ENCODE measurements around the gene PDE1C. TPM values are rescaled to one million over a fixed set of nuclear protein-coding genes. Genes with fewer than 3 reads are reported as not detected.

The PDE1C gene
- total RNA-seq, 1 experiment from 2014 or later: 19.1 TPM

DNA sequence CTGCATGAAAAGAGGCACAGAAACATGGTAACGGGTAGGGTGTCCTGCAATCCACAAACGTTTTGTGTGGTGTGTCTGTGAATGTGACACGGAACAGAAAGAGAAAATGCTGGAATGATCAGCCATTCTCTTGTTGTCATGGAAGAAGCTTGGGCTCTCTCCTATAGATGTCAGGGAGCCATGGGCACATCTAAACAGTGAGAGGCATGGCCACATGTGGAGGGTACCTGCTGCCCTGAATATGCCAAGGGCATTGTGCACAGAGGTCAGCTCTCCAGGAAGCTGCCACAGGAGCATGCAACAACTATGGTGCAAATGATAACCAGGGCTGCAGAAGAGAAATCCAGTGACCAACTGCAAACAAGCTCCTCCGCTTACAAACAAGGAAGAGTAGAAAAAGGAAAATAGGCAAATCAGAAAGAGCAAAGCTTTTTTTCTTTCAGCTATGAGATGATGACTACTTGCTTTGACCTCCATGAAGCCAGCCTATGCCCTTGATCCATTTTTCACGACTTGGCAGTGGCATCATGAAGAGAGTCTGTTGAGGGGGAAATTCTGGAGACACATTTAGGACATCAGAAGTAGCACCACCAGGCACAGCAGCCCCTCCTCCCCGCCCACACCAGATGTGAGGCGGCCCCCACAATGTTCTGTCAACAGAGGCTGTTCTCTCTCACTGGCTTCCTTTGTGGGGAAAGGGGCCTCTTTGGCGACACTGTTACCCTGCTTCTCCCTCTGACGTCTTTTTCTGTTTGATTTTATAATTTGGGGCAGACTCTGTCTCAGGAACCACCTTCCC, 4.8 kb upstream of the PDE1C start:
- DNase-seq (ENCODE audit: low read depth): no peak

DNA sequence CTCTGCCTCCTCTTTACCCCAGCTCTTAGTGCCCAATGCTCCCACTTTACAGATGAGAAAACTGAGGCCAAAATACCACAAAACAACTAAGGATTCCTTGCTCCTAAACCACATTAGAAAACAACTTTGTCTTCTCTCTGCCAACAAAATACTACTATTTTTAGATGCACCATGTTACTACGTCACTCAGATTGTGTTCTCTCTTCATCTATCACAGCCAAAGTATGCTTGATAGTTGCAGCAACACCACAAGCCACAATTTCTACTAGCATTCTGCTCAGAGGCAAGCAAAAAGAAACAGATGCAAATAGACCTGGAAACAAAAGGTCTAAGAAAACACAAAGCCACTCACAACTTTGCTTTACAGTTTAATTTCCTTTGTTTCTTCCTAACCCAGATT, 3.3 kb upstream of the PDE1C start:
- no peak for DNase-seq (ENCODE audit: low read depth)

DNA sequence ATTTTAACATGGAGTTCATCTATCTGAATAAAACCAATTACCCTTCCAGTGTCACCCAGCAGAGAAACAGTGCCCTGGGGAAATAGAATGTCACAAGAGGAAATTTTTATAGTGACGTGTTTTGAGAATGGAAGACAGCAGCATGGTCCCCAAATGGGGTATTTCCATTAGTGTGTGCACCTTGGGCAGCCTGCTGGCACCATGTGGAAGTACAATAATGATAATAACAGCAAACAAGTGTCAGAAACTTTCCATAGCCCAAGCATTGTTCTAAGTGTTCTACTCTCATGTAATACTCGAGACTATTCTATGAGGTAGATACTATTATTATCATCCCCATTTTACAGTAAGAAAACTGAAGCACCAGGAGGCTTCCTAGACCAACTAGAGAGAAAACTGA, 2.2 kb upstream of the PDE1C start:
- peak; percentile 56 for DNase-seq (ENCODE audit: low read depth)

DNA sequence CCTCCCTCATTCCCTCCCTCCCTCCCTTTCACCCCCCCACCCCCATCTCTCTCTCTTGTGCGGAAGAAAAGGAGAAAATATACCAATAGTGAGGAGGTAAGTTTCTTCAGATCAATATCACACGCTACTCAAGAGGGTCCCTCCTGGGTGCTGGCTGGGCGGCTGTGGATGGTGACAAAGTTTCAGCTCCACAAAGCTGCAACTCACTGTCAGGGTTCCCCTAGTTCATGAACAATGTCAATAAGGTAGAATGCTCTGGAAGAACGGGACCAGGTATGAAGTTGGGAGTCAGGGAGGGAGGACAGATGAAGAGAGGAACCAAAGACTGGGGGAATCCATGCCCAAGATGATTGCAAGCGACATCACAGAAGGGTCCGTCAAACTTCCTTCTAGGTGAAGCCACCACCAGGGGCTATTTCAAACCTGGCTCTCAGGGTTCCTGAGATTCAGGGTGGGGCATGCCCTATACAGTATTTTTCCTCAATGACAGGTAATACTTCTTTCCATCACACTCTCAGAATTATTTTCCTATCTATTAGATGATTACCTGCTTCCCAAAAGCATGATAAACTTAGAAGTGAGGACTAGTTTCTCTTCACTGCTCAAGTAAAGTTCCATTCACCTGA, 1.4 kb upstream of the PDE1C start:
- DNase-seq (ENCODE audit: low read depth): no peak

DNA sequence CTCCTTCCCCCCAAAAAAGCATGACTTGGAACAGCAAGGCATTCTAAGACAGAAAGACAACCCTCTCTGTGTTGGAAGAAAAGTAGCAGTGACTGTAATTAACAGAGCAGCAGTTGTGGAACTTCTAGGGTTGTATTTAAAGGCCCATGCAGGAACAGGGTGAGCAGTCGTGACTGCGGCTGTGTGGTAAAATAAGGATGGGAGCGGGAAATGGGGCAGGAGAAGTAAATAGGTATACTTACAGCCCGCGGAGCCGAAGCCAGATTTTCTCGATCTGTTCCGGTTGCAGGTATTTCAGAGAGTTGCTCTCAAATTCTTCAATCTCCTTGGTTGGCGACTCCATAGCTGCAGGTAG, 179 bp downstream of the PDE1C start:
- DNase-seq (ENCODE audit: low read depth): no peak

DNA sequence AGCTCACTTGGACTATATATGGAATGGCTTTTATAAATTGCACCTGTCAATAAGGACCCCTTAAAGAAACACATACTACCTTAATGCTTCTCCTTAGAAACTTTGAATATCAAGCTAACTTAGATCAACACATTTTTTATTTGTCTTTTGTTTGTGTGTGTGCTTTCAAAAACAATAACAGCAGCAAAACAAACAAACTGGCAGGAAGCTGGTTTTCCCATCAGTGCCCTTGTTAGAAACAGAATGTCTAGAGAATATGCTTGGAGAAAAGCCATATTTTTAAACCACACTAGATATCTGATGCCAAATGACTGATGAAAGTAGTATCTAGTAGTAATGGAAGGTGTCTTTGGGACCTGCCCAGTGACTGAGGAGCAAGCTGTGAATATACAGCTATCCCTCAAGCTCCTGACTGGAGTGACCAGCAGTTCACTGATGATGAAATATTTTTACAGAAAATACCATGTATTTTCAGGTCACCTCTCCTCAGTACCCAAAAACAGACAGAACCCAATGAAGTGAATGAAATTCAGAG, 1.0 kb downstream of the PDE1C start:
- peak; percentile 55 for DNase-seq (ENCODE audit: low read depth)

DNA sequence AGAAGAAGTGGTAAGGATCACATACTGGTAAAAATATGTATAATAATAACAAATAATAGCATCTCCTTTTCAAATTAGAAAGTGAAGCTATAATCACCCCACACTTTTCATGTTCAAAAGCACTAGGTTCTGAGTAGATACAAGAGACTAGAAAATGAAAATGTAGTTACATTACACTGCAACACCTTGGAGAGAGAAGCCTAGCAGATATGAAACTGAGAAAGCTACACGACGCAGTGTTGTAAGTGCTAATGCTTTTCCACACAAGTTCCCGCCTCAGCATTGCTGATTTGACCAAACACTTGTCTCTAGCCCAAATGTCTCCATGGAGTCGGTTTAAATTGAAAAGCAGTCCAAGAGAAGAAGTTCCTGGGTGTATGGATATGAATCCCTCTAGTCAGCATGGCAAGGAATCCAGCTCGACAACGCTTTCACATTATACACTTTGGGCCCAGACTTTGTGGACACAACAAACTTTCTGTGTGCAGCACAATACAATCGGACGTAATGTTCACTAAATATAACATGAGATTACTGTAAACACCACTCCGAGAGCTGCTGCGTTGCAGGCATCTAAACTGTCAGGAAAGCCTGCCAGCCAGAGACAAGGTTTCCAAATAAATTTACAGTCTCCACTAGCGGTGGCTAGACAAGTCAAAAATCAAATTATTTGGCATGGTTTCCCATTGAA, 1.7 kb downstream of the PDE1C start:
- DNase-seq (ENCODE audit: low read depth): no peak

DNA sequence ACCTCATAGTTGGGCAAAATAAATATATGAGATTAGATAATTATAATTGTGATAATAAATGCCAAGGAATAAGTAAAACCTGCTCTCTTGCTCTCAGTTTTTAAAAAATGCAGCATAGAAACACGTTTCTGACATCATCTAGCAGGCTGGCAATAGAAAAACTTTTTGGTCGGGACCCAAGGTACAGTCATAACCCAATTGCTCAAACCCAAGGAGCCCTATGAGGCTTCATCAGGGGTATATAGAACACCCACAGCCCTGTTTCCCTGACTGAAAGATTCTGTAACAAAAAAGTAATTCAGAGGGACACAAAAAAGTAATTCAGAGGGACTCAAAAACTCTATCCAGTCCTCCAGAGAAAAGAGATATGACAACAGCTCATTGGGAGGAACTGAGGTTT, 3.8 kb downstream of the PDE1C start:
- DNase-seq (ENCODE audit: low read depth): no peak

DNA sequence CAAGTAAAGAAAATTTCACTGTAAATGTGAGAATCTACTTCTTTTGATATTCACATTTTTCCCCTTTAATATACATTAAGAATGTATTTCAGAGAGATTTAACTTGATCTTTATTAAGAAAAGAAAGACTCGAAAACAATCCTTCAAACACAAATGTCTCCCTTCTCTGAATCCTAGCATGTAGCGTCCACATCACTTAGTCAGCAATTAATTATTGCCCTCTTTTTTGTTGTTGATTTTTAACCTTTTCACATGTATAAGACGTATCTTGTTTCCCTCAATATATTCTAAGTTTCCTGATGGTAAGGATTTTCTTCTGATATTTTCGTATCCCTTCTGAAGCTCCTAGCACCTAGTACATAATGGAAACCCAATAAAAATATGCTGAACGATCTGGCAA, 6.6 kb downstream of the PDE1C start:
- DNase-seq (ENCODE audit: low read depth): no peak

DNA sequence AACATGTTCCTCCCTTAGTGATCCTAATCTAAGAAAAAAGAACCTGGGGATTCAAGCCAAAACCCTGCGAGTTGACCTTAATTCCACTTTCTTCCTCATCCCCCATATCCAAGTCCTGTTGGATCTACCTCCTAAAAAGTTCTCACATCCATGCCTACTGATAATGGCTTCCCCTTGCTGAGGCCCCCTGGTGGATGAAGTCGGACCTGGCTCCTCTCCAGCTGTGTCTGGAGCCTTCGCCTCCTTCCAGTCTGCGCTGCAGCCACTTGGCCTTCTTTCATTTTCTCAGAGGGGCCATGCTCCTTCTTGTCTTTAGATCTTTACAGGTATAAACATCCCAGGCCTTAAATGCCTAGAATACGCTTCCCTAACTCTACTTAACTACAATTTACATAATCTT, 8.1 kb downstream of the PDE1C start:
- DNase-seq (ENCODE audit: low read depth): peak; percentile 72

DNA sequence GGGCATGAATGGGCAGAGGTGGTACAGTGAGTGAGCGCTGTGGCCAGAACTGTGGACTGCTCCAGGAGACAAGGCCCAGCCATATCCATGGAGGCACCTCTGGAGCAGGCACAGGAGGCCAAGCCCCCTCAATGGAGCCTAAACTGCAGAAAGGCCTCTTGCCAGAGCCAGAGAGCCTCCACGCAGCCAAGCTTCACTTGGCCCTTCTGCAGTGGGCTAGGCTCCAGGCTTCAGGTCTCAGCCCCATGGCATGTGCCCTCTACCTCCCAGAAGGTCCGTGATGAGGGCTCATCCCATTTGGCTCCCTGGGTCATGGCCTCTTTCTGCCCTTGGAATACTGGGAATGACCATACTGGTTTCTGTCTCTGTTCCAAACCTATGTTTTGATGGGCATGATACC, 8.9 kb downstream of the PDE1C start:
- DNase-seq (ENCODE audit: low read depth): no peak

DNA sequence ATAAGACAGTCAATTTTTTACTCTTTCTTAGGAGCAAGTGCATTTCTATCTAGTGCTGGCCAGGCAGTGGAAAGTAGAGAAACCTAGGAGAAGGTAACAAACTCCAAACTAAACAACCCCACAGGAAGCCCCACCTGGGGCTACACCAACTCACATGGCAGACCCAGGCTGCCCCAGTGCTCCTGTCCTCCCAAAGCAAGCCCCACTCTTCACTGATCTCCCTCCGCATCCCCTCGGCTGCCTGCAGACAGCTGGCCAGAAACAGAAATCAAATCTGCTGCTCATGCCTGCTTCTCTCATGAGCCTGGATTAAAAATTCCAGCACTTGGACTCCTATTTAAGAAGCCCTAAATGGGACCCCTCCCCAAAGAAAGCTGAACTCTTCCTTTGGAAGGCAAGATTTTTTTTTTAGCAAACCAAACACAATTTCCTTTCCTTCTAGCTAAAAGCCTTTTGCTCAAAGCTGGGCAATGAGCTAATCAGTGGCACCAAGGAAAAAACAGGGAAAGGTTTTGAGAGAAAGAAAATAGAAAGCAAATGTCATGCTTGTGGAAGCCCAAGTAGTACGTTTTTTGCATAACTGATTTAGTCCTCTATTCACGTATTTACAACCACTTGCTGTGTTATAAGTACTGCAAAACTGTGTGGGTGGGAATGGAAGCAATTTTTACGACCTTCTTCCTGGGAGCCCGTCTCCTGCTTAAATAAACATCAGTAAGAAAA, 10.8 kb downstream of the PDE1C start:
- peak; percentile 60 for DNase-seq (ENCODE audit: low read depth)

DNA sequence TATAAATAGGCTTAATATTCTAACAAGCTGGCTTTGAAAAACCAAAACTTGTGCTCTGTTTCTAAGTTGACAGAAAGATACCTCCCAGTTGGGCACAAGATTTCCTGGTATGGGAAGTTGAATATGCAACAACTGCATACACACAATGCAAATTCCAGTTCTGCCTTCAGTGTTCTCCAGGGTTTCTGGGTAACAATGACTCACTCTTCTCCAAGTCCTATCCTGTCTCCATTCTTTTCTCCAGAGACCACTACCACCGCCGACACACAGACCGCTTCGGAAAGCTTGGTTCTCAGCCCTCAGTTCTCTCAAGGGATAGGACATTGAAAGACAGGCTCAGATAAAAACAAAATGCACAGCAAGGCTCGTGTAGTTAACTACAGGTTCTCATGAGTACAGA, 12.2 kb downstream of the PDE1C start:
- peak; percentile 58 for DNase-seq (ENCODE audit: low read depth)

DNA sequence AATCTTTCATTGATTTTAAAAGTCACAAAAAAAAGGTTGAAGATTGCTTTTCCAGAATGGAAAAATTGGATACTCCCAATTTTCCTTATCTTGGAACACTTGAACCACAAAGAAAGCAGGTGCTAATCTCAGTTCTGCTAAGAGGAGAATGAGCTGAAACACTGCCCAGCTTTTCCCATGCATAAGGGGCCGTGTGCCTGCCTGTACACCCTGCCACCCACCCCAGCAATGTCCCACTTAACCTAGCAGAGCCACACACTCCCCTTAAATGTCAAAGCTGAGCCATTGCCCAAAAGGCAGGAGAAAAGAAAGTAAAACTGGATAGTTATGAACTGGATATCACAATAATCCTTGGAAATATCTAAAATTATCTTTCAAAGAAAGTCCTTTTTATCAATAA, 13.4 kb downstream of the PDE1C start:
- DNase-seq (ENCODE audit: low read depth): no peak

DNA sequence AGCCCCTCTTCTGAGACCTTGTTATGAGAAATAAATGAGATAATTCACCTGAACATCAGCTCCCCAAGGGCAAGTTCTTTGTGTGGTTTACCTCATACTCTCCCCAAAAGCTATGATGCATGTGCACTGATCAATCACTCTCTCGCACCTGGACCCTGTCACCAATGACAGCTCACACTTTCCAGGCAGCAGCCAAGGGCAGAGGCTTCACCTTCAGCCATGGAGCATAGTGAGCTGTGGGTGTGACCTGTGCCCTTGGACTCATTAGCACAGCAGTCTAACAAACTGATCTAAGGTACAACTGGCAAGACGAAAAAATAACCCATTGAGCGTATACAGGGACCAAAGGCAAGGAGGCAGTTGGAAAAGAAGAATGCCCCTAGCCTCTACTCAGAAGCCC, 17.0 kb downstream of the PDE1C start:
- DNase-seq (ENCODE audit: low read depth): no peak

DNA sequence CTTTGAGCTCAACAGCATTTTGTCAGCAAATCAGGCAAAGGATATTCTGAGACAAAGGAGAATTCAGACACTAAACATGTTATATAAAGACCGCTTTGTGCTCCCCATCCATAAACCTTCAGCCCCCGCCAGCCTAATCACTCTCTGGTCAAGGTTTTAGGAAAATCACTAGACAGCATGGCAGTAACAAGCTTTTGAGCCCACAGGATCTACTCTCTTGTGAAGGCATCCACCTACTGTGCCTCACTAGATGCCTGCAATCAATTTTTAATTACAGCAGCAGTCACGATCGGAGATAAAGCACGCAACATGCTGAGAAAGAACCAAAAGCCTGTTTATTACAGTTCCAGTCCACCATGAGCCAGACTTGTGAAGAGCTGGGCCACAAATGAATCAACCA, 19.1 kb downstream of the PDE1C start:
- DNase-seq (ENCODE audit: low read depth): peak; percentile 65

DNA sequence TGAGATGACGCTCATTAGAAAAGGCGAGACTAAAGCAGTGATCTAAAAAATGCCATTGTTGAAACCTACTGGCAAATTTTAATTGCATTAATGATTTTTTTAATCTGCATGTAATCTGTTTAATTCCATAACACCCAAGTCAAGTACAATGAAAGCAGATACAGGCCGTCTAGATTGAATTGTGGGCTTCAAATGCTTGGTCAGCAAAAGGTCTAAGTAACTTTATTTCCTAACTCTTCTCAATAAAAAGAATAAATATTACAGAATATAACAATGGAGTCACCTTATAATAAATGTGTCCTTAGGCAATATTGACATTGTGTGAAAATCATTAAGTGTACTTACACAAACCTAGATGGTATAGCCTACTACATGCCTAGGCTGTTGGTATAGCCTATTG, 20.6 kb downstream of the PDE1C start:
- DNase-seq (ENCODE audit: low read depth): no peak

DNA sequence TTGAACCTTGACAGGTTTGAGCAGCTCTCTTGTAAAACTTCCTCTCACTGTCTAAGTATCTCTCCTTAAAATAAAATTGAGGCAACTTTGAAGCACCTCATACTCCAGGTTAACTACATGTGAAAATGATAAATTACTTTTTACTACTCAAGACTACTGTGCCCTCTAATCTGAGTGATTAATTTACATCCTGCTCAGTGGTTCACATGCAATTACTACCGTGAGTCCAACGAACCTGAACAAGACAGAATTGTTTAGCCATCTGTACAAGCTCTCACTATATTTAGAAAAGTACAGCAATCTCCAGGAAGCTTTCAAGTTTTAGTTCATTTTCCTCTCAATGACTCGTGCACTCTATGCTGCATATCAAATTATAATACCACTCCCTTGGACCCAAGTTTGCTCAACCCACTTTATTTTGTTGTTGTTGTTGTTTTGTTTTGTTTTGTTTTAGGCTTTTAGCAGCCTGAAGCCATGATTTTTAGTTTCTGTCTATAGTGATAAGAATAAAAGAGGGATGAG, 21.2 kb downstream of the PDE1C start:
- DNase-seq (ENCODE audit: low read depth): no peak

DNA sequence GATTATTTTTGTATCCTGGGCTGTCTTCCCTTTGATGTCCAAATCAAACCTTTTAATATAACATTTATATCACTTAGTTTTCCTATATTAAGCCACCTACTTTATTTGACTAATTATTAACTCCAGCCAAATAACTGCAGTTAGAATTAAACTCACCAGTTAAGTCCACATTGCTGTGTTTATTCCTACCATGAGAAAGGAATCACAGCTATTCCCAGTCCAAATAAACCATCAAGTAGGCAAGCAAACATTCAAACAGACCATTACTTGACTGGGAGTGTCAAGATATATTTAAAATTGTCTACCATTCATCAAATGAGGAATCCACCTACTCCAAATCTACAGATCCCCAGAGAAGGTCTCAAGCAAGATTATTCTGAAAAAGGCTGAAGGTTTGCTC, 22.4 kb downstream of the PDE1C start:
- DNase-seq (ENCODE audit: low read depth): no peak

DNA sequence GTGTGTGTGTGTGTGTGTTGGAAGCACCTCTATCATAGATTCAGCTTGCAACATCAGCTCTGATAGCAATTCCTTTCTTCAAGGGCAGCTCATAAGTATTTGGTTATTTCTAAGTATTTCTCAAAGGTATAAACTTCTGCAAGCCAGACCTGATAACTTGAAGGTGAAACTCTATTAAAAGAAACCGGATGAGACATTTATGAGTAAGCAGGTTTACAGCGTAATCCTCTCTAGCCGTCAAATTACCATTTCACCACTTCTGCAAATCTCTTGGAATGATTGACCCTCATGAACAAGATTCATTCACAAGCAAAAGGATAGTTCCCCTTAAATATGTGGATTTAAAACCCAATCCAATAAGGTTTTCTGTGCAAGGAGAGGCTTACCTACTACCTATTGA, 23.1 kb downstream of the PDE1C start:
- no peak for DNase-seq (ENCODE audit: low read depth)

DNA sequence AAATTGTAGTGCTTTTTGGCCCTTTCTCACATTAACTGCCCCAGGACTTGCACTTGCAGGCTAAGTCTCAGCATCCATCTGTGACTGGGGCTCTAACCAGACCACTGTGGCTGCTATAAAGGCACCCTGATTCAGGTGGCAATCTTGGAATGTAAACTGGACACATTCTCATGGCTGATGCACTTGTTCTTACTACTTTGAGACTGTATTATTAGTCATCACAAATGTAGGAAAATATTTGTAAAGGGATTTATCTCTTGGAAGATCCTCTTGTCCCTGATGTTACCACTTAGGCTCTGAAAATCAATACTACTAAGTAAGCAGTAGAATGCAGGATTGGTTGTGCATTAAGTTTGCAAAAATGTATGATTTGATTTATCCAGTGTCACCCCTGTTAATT, 25.0 kb downstream of the PDE1C start:
- no peak for DNase-seq (ENCODE audit: low read depth)

DNA sequence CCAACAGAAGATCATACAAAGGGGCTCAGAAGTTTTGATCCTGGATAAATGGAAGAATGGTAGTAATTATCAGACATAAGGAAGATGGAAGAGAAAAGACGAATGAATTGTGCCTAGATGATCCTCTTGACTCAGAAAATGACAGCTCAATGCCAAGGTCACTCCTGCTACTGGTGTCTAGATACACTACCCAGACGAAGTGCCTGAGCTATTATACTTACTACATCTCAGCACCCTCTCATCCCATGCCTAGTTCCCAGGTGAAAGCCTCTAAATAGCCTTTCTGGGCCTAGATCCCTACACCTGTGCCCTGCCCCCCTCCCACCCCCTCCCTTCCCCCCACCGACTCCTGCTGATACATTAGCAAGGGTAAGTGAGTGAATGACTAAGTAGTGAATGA, 25.5 kb downstream of the PDE1C start:
- DNase-seq (ENCODE audit: low read depth): no peak

All from RPMI7951 (cell line).